Measurements from ENCODE around the gene CHST15. TPM values are rescaled to one million over a fixed set of nuclear protein-coding genes. Genes with fewer than 3 reads are reported as not detected.
A peak's percentile ranks its signal among the peaks of the same experiment; 100 is the strongest.

The CHST15 gene
- total and polyA plus RNA-seq, 4 donors = 5.4 to 45.3 (median 36.7) TPM

DNA sequence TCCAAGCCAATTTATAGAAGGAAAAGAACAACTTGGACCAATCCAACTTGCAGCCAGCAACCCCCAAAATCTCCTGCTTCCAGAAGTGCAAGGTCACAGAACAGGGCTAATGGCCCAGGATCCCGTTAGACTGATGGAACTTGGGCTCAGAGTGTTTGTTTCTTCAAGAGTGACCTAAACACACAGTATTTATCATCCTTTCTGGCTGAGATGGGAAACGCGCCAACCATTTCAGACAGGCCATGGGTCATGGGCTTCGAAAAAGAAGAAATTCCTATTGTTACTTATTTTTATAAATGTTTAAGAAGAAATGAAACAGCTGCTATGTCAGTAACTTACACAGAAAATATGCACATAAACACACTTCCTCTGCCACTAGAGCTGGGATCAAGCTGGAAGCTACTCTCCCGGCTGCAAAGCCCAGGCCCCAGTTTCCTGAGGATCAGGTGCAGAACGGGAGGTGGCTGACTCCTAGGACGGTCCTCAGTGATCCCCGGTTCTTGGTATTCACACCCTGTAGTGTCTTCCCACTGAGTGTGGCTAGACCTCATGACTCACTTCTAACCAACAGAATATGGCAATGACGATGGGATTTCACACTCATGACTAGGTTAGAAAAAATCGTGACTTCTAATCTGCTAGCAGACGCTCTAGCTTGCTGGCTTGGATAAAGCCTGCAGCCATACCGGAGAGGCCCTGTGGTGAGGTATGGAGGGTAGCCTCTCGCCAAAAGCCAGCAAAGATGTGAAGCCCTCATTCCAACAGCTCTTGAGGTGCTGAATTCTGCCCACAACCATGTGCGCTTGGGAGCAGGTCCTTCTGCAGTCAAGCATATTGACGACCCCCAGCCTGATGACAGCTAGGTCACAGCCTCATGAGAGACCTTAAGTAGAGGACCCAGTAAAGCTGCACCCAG lies 60.2 kb downstream of the CHST15 start:
- peak; percentile 92 to 99 (median 98) for DNase-seq
- peaks cover 0 to 61% (median 6%) of the 10 kb centered on the region in 5 donors for H3K4me1 ChIP-seq (ENCODE audit: control insufficient read depth in 5 of 5, insufficient read depth in 5 of 5, low read length in 5 of 5)
- no peak overlapping the region for H3K4me3 ChIP-seq
- no peaks in the 10 kb centered on the region for H3K27me3 ChIP-seq (ENCODE audit: control insufficient read depth in 3 of 3, insufficient read depth in 3 of 3, low read length in 2 of 3)
- TF ChIP-seq, protein P1, sequence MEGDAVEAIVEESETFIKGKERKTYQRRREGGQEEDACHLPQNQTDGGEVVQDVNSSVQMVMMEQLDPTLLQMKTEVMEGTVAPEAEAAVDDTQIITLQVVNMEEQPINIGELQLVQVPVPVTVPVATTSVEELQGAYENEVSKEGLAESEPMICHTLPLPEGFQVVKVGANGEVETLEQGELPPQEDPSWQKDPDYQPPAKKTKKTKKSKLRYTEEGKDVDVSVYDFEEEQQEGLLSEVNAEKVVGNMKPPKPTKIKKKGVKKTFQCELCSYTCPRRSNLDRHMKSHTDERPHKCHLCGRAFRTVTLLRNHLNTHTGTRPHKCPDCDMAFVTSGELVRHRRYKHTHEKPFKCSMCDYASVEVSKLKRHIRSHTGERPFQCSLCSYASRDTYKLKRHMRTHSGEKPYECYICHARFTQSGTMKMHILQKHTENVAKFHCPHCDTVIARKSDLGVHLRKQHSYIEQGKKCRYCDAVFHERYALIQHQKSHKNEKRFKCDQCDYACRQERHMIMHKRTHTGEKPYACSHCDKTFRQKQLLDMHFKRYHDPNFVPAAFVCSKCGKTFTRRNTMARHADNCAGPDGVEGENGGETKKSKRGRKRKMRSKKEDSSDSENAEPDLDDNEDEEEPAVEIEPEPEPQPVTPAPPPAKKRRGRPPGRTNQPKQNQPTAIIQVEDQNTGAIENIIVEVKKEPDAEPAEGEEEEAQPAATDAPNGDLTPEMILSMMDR (IDR thresholded peaks at IDR 0.05; ENCODE audit: control extremely low read depth, extremely low read depth) = no peak
- peak overlapping the region in 1 of 2 donors; percentile 9 for H3K27ac ChIP-seq (ENCODE audit: low read depth in 1 of 2, low read length in 1 of 2)
- no peak overlapping the region for H3K9ac ChIP-seq (ENCODE audit: insufficient read depth in 1 of 2, low read length in 2 of 2)
- ATAC-seq (ENCODE audit: insufficient read depth, low FRiP score) = peak; percentile 42
- no peaks in the 10 kb centered on the region for H3K9me3 ChIP-seq (ENCODE audit: control insufficient read depth in 4 of 4, insufficient read depth in 3 of 4, low read length in 3 of 4)
- WGBS, 2 donors = 63 to 76% methylated on average over 15 of the region's 15 CpGs
- peaks cover 0 to 10% (median 0%) of the 10 kb centered on the region in 4 donors for H3K36me3 ChIP-seq (ENCODE audit: control insufficient read depth in 4 of 4, insufficient read depth in 4 of 4, low read length in 4 of 4)

DNA sequence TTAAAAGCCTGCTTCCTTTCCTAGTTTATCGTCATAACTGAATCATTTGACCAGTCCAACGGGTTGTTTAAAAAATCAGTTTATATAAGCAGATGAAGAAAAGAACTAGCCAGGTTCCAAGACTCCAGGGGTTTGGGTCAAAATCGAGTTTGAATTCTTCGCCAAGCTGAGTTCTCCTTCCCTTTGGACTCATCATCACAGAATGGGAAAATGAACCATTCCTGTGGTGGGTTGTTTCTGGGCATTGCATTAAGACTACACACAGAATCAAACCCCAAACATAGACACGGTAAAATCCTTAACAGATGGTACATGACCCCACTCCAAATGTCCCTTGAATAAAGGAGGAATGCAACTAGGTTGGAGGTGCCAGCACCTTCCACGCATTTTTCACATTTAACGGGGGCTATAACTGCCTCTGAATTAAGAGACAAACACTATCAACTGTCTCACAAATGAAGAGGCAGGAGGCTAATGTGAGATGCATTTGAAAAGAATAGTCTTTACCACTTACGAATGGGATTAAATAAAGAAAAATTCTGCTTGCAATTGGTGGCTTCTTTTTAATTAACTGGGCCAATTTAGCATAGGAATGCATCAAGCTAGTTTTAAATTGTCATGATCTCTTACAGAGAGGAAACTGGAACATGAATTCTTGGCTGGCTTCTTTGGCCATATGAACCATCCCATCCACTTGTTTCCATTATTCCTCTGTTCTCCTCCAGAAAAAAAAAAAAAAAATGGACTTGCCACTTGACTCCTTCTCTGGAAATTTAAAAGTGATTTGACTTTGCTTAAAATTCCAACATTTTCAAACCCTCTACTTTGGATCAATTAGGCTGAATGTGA lies 61.1 kb downstream of the CHST15 start:
- peaks cover 0 to 70% (median 11%) of the 10 kb centered on the region in 5 donors for H3K4me1 ChIP-seq (ENCODE audit: control insufficient read depth in 5 of 5, insufficient read depth in 5 of 5, low read length in 5 of 5)
- 78 to 85% methylated on average over 8 of the region's 8 CpGs for WGBS, 2 donors
- no peaks in the 10 kb centered on the region for H3K27me3 ChIP-seq (ENCODE audit: control insufficient read depth in 3 of 3, insufficient read depth in 3 of 3, low read length in 2 of 3)
- ATAC-seq (ENCODE audit: insufficient read depth, low FRiP score) (no peak), DNase-seq (no peak)
- H3K9ac ChIP-seq (ENCODE audit: insufficient read depth in 1 of 2, low read length in 2 of 2) = no peak overlapping the region
- H3K9me3 ChIP-seq (ENCODE audit: control insufficient read depth in 4 of 4, insufficient read depth in 3 of 4, low read length in 3 of 4) = no peaks in the 10 kb centered on the region
- H3K4me3 ChIP-seq = no peak overlapping the region
- TF ChIP-seq, protein P1 (IDR thresholded peaks at IDR 0.05; ENCODE audit: control extremely low read depth, extremely low read depth) = no peak
- no peak overlapping the region for H3K27ac ChIP-seq (ENCODE audit: low read depth in 1 of 2, low read length in 1 of 2)
- H3K36me3 ChIP-seq (ENCODE audit: control insufficient read depth in 4 of 4, insufficient read depth in 4 of 4, low read length in 4 of 4) = peaks cover 0 to 6% (median 0%) of the 10 kb centered on the region in 4 donors

DNA sequence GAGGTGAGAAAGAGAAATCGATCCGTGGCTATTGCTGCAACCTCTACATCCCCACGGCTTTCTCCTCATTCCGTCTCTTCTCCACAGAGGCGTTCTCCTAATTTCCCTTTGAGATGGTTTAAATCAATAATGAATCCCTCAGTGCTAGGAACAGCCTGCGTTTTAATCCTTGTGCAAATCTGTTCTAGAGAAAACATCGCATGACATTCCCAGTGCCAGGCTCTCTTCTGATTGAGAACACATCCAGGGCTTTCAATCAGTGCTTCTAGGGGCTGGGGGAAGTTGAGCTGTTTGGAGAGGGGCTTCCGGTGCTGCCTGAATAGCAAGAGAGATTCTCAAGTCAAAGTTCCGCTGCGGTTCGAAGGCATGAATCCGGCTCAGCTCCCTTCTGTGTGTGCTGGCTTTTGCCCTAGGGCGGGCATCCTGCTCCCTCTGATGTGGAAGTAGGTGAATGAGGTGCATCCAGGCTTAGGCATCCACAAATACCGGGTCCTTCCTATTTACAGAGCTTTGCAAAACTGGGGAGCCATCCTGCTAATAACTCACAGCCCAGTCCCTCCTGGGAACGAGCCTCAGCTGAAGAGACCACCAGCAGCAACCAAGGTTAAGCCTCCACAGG lies 62.8 kb downstream of the CHST15 start:
- ATAC-seq (ENCODE audit: insufficient read depth, low FRiP score) = no peak
- Histone ChIP-seq H3K4me3 (no peak overlapping the region), H3K27ac (ENCODE audit: low read depth in 1 of 2, low read length in 1 of 2) (no peak overlapping the region), H3K27me3 (ENCODE audit: control insufficient read depth in 3 of 3, insufficient read depth in 3 of 3, low read length in 2 of 3) (no peaks in the 10 kb centered on the region), H3K9ac (ENCODE audit: insufficient read depth in 1 of 2, low read length in 2 of 2) (no peak overlapping the region), H3K4me1 (ENCODE audit: control insufficient read depth in 5 of 5, insufficient read depth in 5 of 5, low read length in 5 of 5) (peaks cover 0 to 87% (median 15%) of the 10 kb centered on the region in 5 donors), H3K9me3 (ENCODE audit: control insufficient read depth in 4 of 4, insufficient read depth in 3 of 4, low read length in 3 of 4) (no peaks in the 10 kb centered on the region), H3K36me3 (ENCODE audit: control insufficient read depth in 4 of 4, insufficient read depth in 4 of 4, low read length in 4 of 4) (peaks cover 0 to 6% (median 0%) of the 10 kb centered on the region in 4 donors)
- 82 to 89% methylated on average over 15 of the region's 15 CpGs for WGBS, 2 donors
- TF ChIP-seq, protein P1 (IDR thresholded peaks at IDR 0.05; ENCODE audit: control extremely low read depth, extremely low read depth) = no peak
- DNase-seq = no peak
